ENCODE results near the gene KRT7.

DNA sequence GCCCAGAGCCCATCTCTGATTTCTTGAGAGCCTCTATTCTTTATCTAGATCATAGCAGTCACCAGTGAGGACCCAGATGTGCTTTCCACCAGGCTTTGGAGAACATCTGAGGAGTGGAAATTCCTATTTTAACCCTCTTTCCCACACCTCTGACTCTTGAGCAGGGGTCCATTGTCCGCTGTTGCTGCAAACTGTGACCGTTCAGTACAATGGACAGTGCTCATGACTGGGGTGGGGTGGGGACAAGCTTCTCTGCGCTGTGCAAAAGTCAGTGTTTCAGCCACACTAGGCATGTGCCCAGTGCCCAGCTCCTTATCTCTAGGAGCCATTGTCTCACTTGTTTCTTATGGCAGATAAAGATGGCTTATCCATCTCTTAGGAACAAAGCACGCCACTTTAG lies 16.9 kb upstream of the KRT7 start:
- TF ChIP-seq, protein P1, sequence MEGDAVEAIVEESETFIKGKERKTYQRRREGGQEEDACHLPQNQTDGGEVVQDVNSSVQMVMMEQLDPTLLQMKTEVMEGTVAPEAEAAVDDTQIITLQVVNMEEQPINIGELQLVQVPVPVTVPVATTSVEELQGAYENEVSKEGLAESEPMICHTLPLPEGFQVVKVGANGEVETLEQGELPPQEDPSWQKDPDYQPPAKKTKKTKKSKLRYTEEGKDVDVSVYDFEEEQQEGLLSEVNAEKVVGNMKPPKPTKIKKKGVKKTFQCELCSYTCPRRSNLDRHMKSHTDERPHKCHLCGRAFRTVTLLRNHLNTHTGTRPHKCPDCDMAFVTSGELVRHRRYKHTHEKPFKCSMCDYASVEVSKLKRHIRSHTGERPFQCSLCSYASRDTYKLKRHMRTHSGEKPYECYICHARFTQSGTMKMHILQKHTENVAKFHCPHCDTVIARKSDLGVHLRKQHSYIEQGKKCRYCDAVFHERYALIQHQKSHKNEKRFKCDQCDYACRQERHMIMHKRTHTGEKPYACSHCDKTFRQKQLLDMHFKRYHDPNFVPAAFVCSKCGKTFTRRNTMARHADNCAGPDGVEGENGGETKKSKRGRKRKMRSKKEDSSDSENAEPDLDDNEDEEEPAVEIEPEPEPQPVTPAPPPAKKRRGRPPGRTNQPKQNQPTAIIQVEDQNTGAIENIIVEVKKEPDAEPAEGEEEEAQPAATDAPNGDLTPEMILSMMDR (IDR thresholded peaks at IDR 0.05; ENCODE audit: insufficient read depth, low read length) = no peak
- TF ChIP-seq POLR2AphosphoS5 (IDR thresholded peaks at IDR 0.05; ENCODE audit: low read depth) = no peak
